ENCODE measurements around the gene ZNF609.

DNA sequence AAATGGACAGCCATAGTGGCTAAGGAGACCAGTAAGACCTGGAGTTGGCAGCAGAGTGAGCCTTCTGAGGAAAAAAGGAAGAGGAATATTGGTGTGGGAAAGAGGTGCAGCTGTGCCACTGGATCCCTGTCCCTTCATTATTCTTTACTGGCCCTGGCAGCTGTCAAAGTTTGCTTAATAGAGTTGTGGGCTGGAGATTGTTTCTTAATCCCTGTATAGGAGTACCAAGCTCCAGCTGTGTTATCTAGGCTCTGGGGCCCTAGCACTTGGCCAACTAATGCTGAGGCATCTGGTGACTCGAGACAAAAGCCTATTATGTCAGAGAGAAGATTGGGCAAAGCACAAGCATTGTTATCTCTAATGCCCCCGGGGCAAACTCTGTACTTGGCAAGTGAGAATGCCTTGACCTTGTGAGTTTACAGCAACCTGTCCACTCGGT is 61.4 kb downstream of the ZNF609 start:
- TF ChIP-seq, protein P1, sequence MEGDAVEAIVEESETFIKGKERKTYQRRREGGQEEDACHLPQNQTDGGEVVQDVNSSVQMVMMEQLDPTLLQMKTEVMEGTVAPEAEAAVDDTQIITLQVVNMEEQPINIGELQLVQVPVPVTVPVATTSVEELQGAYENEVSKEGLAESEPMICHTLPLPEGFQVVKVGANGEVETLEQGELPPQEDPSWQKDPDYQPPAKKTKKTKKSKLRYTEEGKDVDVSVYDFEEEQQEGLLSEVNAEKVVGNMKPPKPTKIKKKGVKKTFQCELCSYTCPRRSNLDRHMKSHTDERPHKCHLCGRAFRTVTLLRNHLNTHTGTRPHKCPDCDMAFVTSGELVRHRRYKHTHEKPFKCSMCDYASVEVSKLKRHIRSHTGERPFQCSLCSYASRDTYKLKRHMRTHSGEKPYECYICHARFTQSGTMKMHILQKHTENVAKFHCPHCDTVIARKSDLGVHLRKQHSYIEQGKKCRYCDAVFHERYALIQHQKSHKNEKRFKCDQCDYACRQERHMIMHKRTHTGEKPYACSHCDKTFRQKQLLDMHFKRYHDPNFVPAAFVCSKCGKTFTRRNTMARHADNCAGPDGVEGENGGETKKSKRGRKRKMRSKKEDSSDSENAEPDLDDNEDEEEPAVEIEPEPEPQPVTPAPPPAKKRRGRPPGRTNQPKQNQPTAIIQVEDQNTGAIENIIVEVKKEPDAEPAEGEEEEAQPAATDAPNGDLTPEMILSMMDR (IDR thresholded peaks at IDR 0.05): no peak
- TF ChIP-seq EP300 (IDR thresholded peaks at IDR 0.05) (no peak), POLR2A (IDR thresholded peaks at IDR 0.05) (no peak), POLR2AphosphoS5 (IDR thresholded peaks at IDR 0.05) (no peak)

All from gastroesophageal sphincter (tissue), 3 donors.